PC-9 (cell line): ENCODE measurements around the gene ARMH1. TPM values are rescaled to one million over a fixed set of nuclear protein-coding genes. Genes with fewer than 3 reads are reported as not detected.

Experiments used
- BruUV-seq: library from RNA; stranded (reverse); fragments of 400-500 nt; replicated peaks from 2 replicates; lab custom pipeline; 2021; lab: Mats Ljungman, UMichigan
- CTCF ChIA-PET: fragments of 300-600 bp; sonication (Branson Sonifier 250); formaldehyde crosslinking; loops from one replicate; lab custom pipeline; 2022; ENCODE audit warnings: antibody characterized with exemption; lab: Charles Lee
- POLR2A ChIA-PET: fragments of 300-600 bp; sonication (Branson Sonifier 250); formaldehyde crosslinking; loops from one replicate; lab custom pipeline; 2022; ENCODE audit warnings: antibody characterized with exemption; ENCODE audit not compliant: unreplicated experiment; lab: Charles Lee
- DNase-seq, 2 experiments: peaks; one replicate each; pipeline versions ENCODE4 v3.0.0 to v3.0.0-alpha.2; 2015 to 2022; ENCODE audit warnings: mixed read lengths in 1 of 2
- H2AFZ ChIP-seq: fragments of 200-600 bp; sonication (generic); 2 replicates; pipeline ENCODE4 v1.8.1; 2017; ENCODE audit warnings: antibody characterized with exemption
- H3F3A ChIP-seq: fragments of 200-600 bp; sonication (generic); 2 replicates; pipeline ENCODE4 v1.8.1; 2017; ENCODE audit warnings: antibody characterized with exemption, mild to moderate bottlenecking, low read depth; ENCODE audit not compliant: insufficient read depth
- H3K27ac ChIP-seq: fragments of 200-600 bp; sonication (generic); 2 replicates; pipeline ENCODE4 v1.6.1; 2016; ENCODE audit warnings: mixed run types
- H3K27me3 ChIP-seq: fragments of 200-600 bp; sonication (generic); 2 replicates; pipeline ENCODE4 v1.6.1; 2016; ENCODE audit warnings: low read depth, mixed run types; ENCODE audit not compliant: insufficient read depth
- H3K36me3 ChIP-seq: fragments of 200-600 bp; sonication (generic); 2 replicates; pipeline ENCODE4 v1.6.1; 2016; ENCODE audit warnings: low read depth, mixed run types
- H3K4me1 ChIP-seq: fragments of 200-600 bp; sonication (generic); replicated peaks from 2 replicates; pipeline ENCODE4 v1.6.1; 2016; ENCODE audit warnings: mixed run types; ENCODE audit not compliant: insufficient read depth
- H3K4me2 ChIP-seq: fragments of 200-600 bp; sonication (generic); 2 replicates; pipeline ENCODE4 v1.6.1; 2017; ENCODE audit warnings: mixed run types
- H3K4me3 ChIP-seq: fragments of 200-600 bp; sonication (generic); 2 replicates; pipeline ENCODE4 v1.6.1; 2016; ENCODE audit warnings: mixed run types
- H3K79me2 ChIP-seq: fragments of 200-600 bp; sonication (generic); 2 replicates; pipeline ENCODE4 v1.6.1; 2017; ENCODE audit warnings: low read depth, mixed run types
- H3K9me2 ChIP-seq: fragments of 200-600 bp; sonication (generic); 2 replicates; pipeline ENCODE4 v1.8.1; 2017; ENCODE audit warnings: mild to moderate bottlenecking; ENCODE audit not compliant: insufficient read depth
- H3K9me3 ChIP-seq: fragments of 200-600 bp; sonication (generic); 2 replicates; pipeline ENCODE4 v1.8.1; 2016; ENCODE audit warnings: low read depth; ENCODE audit not compliant: insufficient read depth
- H4K20me1 ChIP-seq: fragments of 200-600 bp; sonication (generic); 2 replicates; pipeline ENCODE4 v1.8.1; 2017; ENCODE audit not compliant: insufficient read depth
- EZH2 ChIP-seq: fragments of 200-600 bp; sonication (generic); IDR thresholded peaks from 2 replicates; pipeline ENCODE4 v1.8.0; 2017; ENCODE audit warnings: antibody characterized with exemption, low read depth
- intact Hi-C: fragments of 100-400 bp; cut with micrococcal nuclease; formaldehyde crosslinking; loops from one replicate; pipeline ENCODE4 v1.10.0; 2022; ENCODE audit not compliant: unreplicated experiment
- total RNA-seq: library from RNA; stranded (reverse); gene quantifications from 2 replicates; pipeline ENCODE4 v1.2.3, GENCODE V29; 2021
- TF ChIP-seq, protein P1 (sequence below): fragments of 200-600 bp; sonication (generic); conservative IDR thresholded peaks from 2 replicates; pipeline ENCODE4 v1.6.1; 2017; ENCODE audit warnings: mixed run types, antibody characterized with exemption, mild to moderate bottlenecking, moderate library complexity

ARMH1 gene
- total RNA-seq, 1 experiment from 2014 or later = 16.9 TPM

DNA sequence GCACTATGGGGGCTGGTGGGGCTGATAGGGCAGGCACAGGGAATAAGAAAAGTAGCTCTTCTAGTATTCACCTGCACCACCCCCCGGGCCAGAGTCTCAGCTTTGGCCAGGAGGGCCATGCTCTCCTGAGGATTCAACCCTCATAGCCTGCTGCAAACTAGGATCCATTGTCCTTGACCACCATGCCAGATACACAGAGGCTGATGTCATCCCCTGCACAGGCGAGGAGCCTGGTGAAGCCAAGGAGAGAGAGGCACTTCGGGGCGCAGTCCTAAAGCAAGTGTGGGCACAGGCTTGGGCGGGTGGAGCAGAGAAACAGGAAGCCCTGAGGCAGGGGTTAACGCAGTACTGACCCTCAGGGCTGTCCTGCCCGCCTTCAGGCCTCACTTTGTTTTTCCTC is 29.7 kb upstream of the ARMH1 start:
- intact Hi-C loops = no loop called here
- Histone ChIP-seq H4K20me1 (no peaks in the 10 kb centered on the region; the same call in none of the 2 replicates), H3K27ac (no peak overlapping the region), H3K36me3 (no peaks in the 10 kb centered on the region; the same call in 1 of the 2 replicates), H3K4me3 (no peak overlapping the region), H3K27me3 (no peaks in the 10 kb centered on the region), H3K4me1 (no peaks in the 10 kb centered on the region), H3K9me3 (no peaks in the 10 kb centered on the region), H3K9me2 (no peaks in the 10 kb centered on the region), H2AFZ (no peak overlapping the region), H3F3A (no peaks in the 10 kb centered on the region), H3K79me2 (no peaks in the 10 kb centered on the region), H3K4me2 (no peak overlapping the region)
- ChIA-PET CTCF (no interaction called here), POLR2A (no interaction called here)
- no TSS peak for BruUV-seq
- TF ChIP-seq, protein P1, sequence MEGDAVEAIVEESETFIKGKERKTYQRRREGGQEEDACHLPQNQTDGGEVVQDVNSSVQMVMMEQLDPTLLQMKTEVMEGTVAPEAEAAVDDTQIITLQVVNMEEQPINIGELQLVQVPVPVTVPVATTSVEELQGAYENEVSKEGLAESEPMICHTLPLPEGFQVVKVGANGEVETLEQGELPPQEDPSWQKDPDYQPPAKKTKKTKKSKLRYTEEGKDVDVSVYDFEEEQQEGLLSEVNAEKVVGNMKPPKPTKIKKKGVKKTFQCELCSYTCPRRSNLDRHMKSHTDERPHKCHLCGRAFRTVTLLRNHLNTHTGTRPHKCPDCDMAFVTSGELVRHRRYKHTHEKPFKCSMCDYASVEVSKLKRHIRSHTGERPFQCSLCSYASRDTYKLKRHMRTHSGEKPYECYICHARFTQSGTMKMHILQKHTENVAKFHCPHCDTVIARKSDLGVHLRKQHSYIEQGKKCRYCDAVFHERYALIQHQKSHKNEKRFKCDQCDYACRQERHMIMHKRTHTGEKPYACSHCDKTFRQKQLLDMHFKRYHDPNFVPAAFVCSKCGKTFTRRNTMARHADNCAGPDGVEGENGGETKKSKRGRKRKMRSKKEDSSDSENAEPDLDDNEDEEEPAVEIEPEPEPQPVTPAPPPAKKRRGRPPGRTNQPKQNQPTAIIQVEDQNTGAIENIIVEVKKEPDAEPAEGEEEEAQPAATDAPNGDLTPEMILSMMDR = no peak
- no peak for TF ChIP-seq EZH2
- DNase-seq = no peak

DNA sequence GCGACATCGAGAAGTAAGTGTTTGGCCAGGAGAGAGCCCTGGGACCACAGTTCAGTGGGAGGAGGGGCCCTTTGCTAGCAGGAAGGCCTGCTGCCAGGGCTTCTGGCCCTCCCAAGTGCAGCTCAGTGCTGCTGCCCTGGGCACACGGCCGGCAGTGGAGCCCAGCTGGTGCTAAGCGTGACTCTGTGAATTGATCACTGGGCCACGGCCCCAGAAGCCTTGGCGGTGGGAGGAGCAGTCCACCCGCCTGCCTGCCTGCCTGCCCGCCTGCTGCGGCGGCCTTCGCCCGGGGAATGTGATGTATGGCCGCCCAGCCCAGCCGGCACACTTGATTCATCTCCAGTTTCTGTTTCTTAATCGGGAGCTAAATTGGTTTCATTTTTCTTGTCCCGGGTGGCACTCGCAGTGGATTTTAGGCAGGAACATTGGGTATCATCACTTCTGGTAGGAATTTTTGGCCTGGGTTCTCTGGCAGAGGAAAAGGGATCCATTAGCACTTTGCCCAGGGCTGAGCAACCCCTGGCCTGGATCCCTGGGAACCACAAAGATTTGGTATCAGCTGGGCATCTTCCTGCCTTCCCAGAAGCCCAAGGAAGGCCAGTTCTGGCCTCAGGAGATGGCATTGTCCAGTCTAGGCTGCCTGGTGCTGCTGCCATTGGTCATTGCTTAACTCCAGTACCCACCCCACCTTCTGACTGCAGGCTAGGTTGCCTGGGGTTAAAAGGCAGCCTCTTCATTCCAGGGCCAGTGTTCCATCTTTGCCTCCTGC is 28.9 kb upstream of the ARMH1 start:
- Histone ChIP-seq H3K79me2 (no peaks in the 10 kb centered on the region), H3K27ac (no peak overlapping the region), H2AFZ (no peak overlapping the region), H4K20me1 (no peaks in the 10 kb centered on the region; the same call in 1 of the 2 replicates), H3K9me2 (no peaks in the 10 kb centered on the region), H3K4me3 (no peak overlapping the region), H3K27me3 (no peaks in the 10 kb centered on the region), H3K4me2 (no peak overlapping the region), H3F3A (no peaks in the 10 kb centered on the region), H3K36me3 (no peaks in the 10 kb centered on the region; the same call in 1 of the 2 replicates), H3K9me3 (no peaks in the 10 kb centered on the region), H3K4me1 (no peaks in the 10 kb centered on the region)
- BruUV-seq = no TSS peak
- intact Hi-C loops = no loop called here
- ChIA-PET CTCF (no interaction called here), POLR2A (no interaction called here)
- no peak for DNase-seq
- TF ChIP-seq, protein P1 = no peak
- no peak for TF ChIP-seq EZH2

DNA sequence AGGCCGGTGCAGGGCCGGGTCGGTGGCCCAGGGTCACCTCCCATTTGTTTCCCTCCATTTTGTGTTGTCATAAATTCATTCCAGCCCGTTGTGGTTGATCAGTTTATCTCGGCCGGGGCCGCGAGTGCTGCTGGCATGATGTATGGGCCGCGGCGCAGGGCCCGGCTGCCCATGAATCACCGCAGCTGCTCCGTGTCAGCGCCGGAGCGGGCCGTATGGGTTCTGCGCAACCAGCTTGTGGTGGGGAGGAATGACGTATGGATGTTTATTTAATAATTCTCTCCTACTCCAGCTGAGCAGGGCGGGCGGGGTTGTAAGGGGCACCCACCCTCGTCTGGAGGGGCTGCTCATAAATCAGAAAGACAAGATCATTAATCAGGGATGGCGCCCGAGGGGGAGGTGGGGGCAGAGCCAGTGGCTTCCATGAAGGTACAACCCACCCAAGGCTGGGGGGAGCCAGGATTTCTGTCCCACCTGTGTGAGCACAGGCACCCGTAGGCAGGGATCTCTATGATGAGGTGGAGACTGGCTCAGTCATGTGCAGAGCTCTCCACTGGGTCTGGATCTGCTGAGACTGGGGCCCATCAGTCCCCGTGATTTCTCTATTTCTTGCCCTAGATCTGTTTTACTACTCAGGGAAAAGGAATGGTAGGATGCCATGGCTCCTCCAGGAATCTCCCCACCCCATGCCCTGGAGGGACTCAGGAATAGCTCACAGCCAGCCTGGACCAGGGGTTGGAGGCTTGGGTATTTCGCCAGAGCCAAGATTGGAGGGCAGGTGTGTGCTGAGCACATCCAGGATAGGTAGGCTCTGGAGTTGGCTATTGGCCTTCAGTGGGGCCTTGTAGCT is 28.0 kb upstream of the ARMH1 start:
- DNase-seq = no peak
- Histone ChIP-seq H3K79me2 (no peaks in the 10 kb centered on the region), H3K9me3 (no peaks in the 10 kb centered on the region), H3K4me1 (no peaks in the 10 kb centered on the region), H2AFZ (no peak overlapping the region), H3F3A (no peaks in the 10 kb centered on the region), H3K36me3 (no peaks in the 10 kb centered on the region; the same call in 1 of the 2 replicates), H3K9me2 (no peaks in the 10 kb centered on the region), H4K20me1 (no peaks in the 10 kb centered on the region; the same call in 1 of the 2 replicates), H3K27me3 (no peaks in the 10 kb centered on the region), H3K4me2 (no peak overlapping the region), H3K4me3 (no peak overlapping the region), H3K27ac (no peak overlapping the region)
- BruUV-seq = no TSS peak
- TF ChIP-seq EZH2 = no peak
- TF ChIP-seq, protein P1 = no peak
- ChIA-PET CTCF (no interaction called here), POLR2A (interaction anchor here (0.6 kb wide), 1 partner anchor 434 kb away, joined by 4 read pairs; no protein-coding TSS in a partner anchor)
- intact Hi-C loops = no loop called here
